GM12892 (cell line): Measurements from ENCODE around the gene IDUA.

Source experiments
- POLR2A ChIP-seq: IDR thresholded peaks from 2 replicates; pipeline ENCODE4 v1.6.1; 2011; ENCODE audit warnings: low read depth, low read length, control low read depth
- POLR2AphosphoS5 ChIP-seq: IDR thresholded peaks from 2 replicates; pipeline ENCODE4 v1.6.1; 2011; ENCODE audit warnings: low read depth, low read length, control low read depth
- TAF1 ChIP-seq: IDR thresholded peaks from 2 replicates; pipeline ENCODE4 v1.6.1; 2011; ENCODE audit warnings: low read depth, mild to moderate bottlenecking, control low read depth, low read length, borderline replicate concordance

DNA sequence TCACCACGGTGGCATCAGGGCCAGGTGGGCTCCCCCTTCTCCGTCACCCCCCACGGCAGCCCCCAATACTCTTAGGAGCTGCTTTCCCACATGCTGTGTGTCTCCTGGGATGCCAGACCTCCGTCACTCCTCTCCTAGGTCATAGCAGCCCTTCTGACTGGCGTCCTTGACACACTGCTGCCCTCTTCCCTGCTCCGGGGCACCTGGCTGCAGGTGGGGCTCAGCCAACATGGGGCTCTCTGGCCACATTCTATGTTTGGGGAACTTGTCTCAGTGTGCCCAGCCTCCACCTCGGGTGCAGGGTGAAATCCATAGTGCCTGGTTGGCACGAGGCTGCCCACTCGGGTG lies 40.8 kb upstream of the IDUA start:
- TF ChIP-seq POLR2A: no peak
- no peak for TF ChIP-seq POLR2AphosphoS5
- no peak for TF ChIP-seq TAF1
